Measurements from ENCODE around the gene ERGIC1. TPM values are rescaled to one million over a fixed set of nuclear protein-coding genes. Genes with fewer than 3 reads are reported as not detected.

The ERGIC1 gene
- total and polyA plus RNA-seq, 2 of the 8 experiments (the other 6 are each of a cell fraction or from before 2014, with no cell fraction given), result 95.3 to 106 TPM

GRCh38 chr5:172870715-172871461 lies 36.8 kb downstream of the ERGIC1 start:
- Histone ChIP-seq H3K4me1 (replicated peaks in 1 of 4; ENCODE audit: control insufficient read depth in 3 of 4, insufficient read depth in 4 of 4, low read length in 3 of 4) (peaks cover 15 to 49% (median 34%) of the 10 kb centered on the region in 4 experiments), H2BK15ac (ENCODE audit: low read length) (no peak overlapping the region), H3K9ac (replicated peaks in 1 of 4; ENCODE audit: extremely low read depth in 1 of 4, low read depth in 3 of 4, low read length in 3 of 4) (no peak overlapping the region; a peak in 1 of 7 replicates), H3K36me3 (ENCODE audit: control insufficient read depth in 2 of 4, insufficient read depth in 4 of 4, low read length in 3 of 4) (no peaks in the 10 kb centered on the region; a peak in 1 of 8 replicates), H3K56ac (replicated peaks; ENCODE audit: insufficient read length, low read depth, low read length) (no peak overlapping the region), H2AK5ac (ENCODE audit: low read depth, low read length) (no peak overlapping the region), H3K18ac (ENCODE audit: extremely low read depth, low read length) (no peak overlapping the region), H3K23me2 (ENCODE audit: low read depth, low read length) (no peaks in the 10 kb centered on the region), H2BK12ac (ENCODE audit: low read depth, low read length) (no peak overlapping the region), H4K20me1 (replicated peaks in 1 of 2; ENCODE audit: control insufficient read depth in 1 of 2, insufficient read depth in 2 of 2, low read length in 2 of 2) (peaks cover 21 to 37% of the 10 kb centered on the region in 2 experiments), H3K79me2 (ENCODE audit: control insufficient read depth in 1 of 2, insufficient read depth in 2 of 2, low read length in 2 of 2) (peaks cover 0 to 60% of the 10 kb centered on the region in 2 experiments; a peak in 2 of 4 replicates), H3K4ac (replicated peaks; ENCODE audit: insufficient read length, low read depth, low read length) (no peak overlapping the region), H3K4me3 (ENCODE audit: extremely low read depth in 1 of 4, insufficient read depth in 2 of 4, low read depth in 3 of 4, low read length in 4 of 4) (no peak overlapping the region), H2AFZ (ENCODE audit: low read length) (no peak overlapping the region), H4K8ac (ENCODE audit: extremely low read depth, insufficient read depth, low read length) (no peak overlapping the region), H3K79me1 (ENCODE audit: low read depth, low read length) (peaks cover 19% of the 10 kb centered on the region), H3K27me3 (replicated peaks in 1 of 4; ENCODE audit: control insufficient read depth in 3 of 4, extremely low read depth in 1 of 4, insufficient read depth in 3 of 4, low read length in 3 of 4) (no peaks in the 10 kb centered on the region), H3K23ac (ENCODE audit: insufficient read length) (no peak overlapping the region), H3K27ac (ENCODE audit: low read depth, low read length) (no peak overlapping the region), H2BK120ac (replicated peaks; ENCODE audit: low read depth, low read length) (no peak overlapping the region), H3K14ac (ENCODE audit: insufficient read length) (no peak overlapping the region), H4K91ac (replicated peaks; ENCODE audit: insufficient read length, low read length) (no peak overlapping the region), H2BK20ac (ENCODE audit: low read length) (0 out of 2 replicates have a peak overlapping the region, but pooled peaks have one; percentile 55), H3K9me3 (ENCODE audit: insufficient read depth in 2 of 2, low read depth in 1 of 2, low read length in 1 of 2) (no peaks in the 10 kb centered on the region), H3K4me2 (ENCODE audit: insufficient read depth in 1 of 2, low read depth in 2 of 2, low read length in 2 of 2) (peak overlapping the region in 1 of 2 experiments; percentile 14; a peak in 1 of 4 replicates), H4K5ac (ENCODE audit: insufficient read length, low read depth, low read length) (no peak overlapping the region), H2BK5ac (ENCODE audit: low read depth, low read length) (no peak overlapping the region)
- ChIA-PET POLR2A (ENCODE audit: partially characterized antibody) (no interaction called here), CTCF (ENCODE audit: partially characterized antibody) (interaction anchor here (0.7 to 1.5 kb wide), 6 partner anchors 10 to 154 kb away, joined by 3 to 4 read pairs (median 3); no protein-coding TSS in a partner anchor)
- 80% methylated on average over 20 of the region's 20 CpGs; no CpG with 5 or more reads in 1 of the 2 experiments for WGBS, 2 experiments (ENCODE audit: extremely low coverage in 1 of 2, insufficient coverage in 1 of 2, insufficient read length in 1 of 2, insufficient replicate concordance in 2 of 2, low coverage in 1 of 2, low lambda C conversion rate in 2 of 2, missing lambda C conversion rate in 1 of 2)
- FAIRE-seq (no peak), DNase-seq (ENCODE audit: low read depth in 1 of 2, low spot score in 2 of 2) (no peak)
- TF ChIP-seq EP300 (IDR thresholded peaks at IDR 0.05; ENCODE audit: borderline replicate concordance in 1 of 2, low read depth in 2 of 2, low read length in 2 of 2) (no peak), JUN (IDR thresholded peaks at IDR 0.05; ENCODE audit: low read depth, low read length) (no peak), POLR2AphosphoS5 (IDR thresholded peaks at IDR 0.05; ENCODE audit: low read depth, low read length) (no peak), SIX5 (IDR thresholded peaks at IDR 0.05; ENCODE audit: low read depth, low read length) (no peak), NRF1 (IDR thresholded peaks at IDR 0.05; ENCODE audit: low read depth, low read length) (no peak), ZNF274 (IDR thresholded peaks at IDR 0.05; ENCODE audit: borderline replicate concordance, extremely low read depth, low read length) (no peak), ASH2L (IDR thresholded peaks at IDR 0.05; ENCODE audit: low read length) (no peak), SIN3A (conservative IDR thresholded peaks at IDR 0.05 in 1 of 2, IDR thresholded peaks at IDR 0.05 in 1 of 2; ENCODE audit: low read depth in 1 of 2, low read length in 2 of 2) (no peak), KDM1A (IDR thresholded peaks at IDR 0.05; ENCODE audit: borderline replicate concordance, low read length) (no peak), EZH2 (IDR thresholded peaks at IDR 0.05; ENCODE audit: low read depth, low read length, severe bottlenecking) (no peak), NANOG (IDR thresholded peaks at IDR 0.05; ENCODE audit: insufficient read depth, low read depth, low read length, poor library complexity, severe bottlenecking) (no peak), CHD1 (IDR thresholded peaks at IDR 0.05; ENCODE audit: low read depth, low read length) (no peak)
